WTC11 (cell line): ENCODE data around the gene AGPAT3. TPM values are rescaled to one million over a fixed set of nuclear protein-coding genes. Genes with fewer than 3 reads are reported as not detected.

Experiments used
- AFF4 ChIP-seq: sonication (generic); formaldehyde crosslinking; IDR thresholded peaks from 2 replicates; pipeline ENCODE4 v1.8.1; 2023; ENCODE audit warnings: mild to moderate bottlenecking, missing genetic modification reagents, borderline replicate concordance
- AR ChIP-seq: fragments of 250-450 bp; sonication (Bioruptor Pico); IDR thresholded peaks from 2 replicates; pipeline ENCODE4 v1.9.0; 2021; ENCODE audit warnings: mild to moderate bottlenecking
- E2F4 ChIP-seq: sonication (generic); formaldehyde crosslinking; IDR thresholded peaks from 2 replicates; pipeline ENCODE4 v1.8.1; 2022; ENCODE audit warnings: low read depth, mild to moderate bottlenecking, moderate library complexity, missing genetic modification reagents, borderline replicate concordance
- ESRRA ChIP-seq: sonication (generic); formaldehyde crosslinking; IDR thresholded peaks from 2 replicates; pipeline ENCODE4 v1.8.1; 2022; ENCODE audit warnings: mild to moderate bottlenecking, missing genetic modification reagents, borderline replicate concordance
- FOXJ3 ChIP-seq: sonication (generic); formaldehyde crosslinking; IDR thresholded peaks from 2 replicates; pipeline ENCODE4 v1.9.0; 2021; ENCODE audit warnings: missing genetic modification reagents, mild to moderate bottlenecking, borderline replicate concordance
- HMGXB4 ChIP-seq: sonication (generic); formaldehyde crosslinking; IDR thresholded peaks from 2 replicates; pipeline ENCODE4 v1.8.1; 2023; ENCODE audit warnings: mild to moderate bottlenecking, moderate library complexity, missing genetic modification reagents
- JAZF1 ChIP-seq: fragments of 250-450 bp; sonication (Bioruptor Pico); IDR thresholded peaks from 2 replicates; pipeline ENCODE4 v1.9.0; 2021; ENCODE audit warnings: moderate library complexity, mild to moderate bottlenecking, inconsistent platforms
- NR1H2 ChIP-seq: sonication (generic); formaldehyde crosslinking; IDR thresholded peaks from 2 replicates; pipeline ENCODE4 v1.9.0; 2021; ENCODE audit warnings: mild to moderate bottlenecking, moderate library complexity, missing genetic modification reagents
- NR2C2 ChIP-seq: sonication (generic); formaldehyde crosslinking; IDR thresholded peaks from 2 replicates; pipeline ENCODE4 v1.8.0; 2022; ENCODE audit warnings: mild to moderate bottlenecking, missing genetic modification reagents
- PRRX2 ChIP-seq: fragments of 250-450 bp; sonication (Bioruptor Pico); IDR thresholded peaks from 2 replicates; pipeline ENCODE4 v1.8.0; 2021; ENCODE audit warnings: mild to moderate bottlenecking
- RORB ChIP-seq: fragments of 250-450 bp; sonication (Bioruptor Pico); IDR thresholded peaks from 2 replicates; pipeline ENCODE4 v1.9.0; 2021; ENCODE audit warnings: mild to moderate bottlenecking
- TEAD1 ChIP-seq: sonication (generic); formaldehyde crosslinking; IDR thresholded peaks from 2 replicates; pipeline ENCODE4 v1.8.0; 2022; ENCODE audit warnings: mild to moderate bottlenecking, missing genetic modification reagents
- ZMAT4 ChIP-seq: fragments of 250-450 bp; sonication (Bioruptor Pico); IDR thresholded peaks from 2 replicates; pipeline ENCODE4 v1.9.0; 2021; ENCODE audit warnings: mild to moderate bottlenecking
- ZNF317 ChIP-seq: sonication (generic); formaldehyde crosslinking; IDR thresholded peaks from 2 replicates; pipeline ENCODE4 v1.8.1; 2023; ENCODE audit warnings: low read depth, mild to moderate bottlenecking, moderate library complexity, missing genetic modification reagents, borderline replicate concordance
- total RNA-seq: library from RNA; stranded (reverse); gene quantifications from 3 replicates; pipeline ENCODE4 v1.2.3, GENCODE V29; 2021

The AGPAT3 gene
- total RNA-seq, 1 experiment from 2014 or later: 5.6 TPM

GRCh38 chr21:43853851-43854772 is 10.9 kb upstream of the AGPAT3 start (continued):
- TF ChIP-seq AFF4 (CRISPR knock-in tag): no peak
- TF ChIP-seq JAZF1: no peak
- no peak for TF ChIP-seq HMGXB4
- no peak for TF ChIP-seq PRRX2 (CRISPR knock-in tag)
- no peak for TF ChIP-seq TEAD1 (CRISPR knock-in tag)
- TF ChIP-seq AR (CRISPR knock-in tag): no peak
- no peak for TF ChIP-seq FOXJ3 (CRISPR knock-in tag)
- TF ChIP-seq NR1H2 (CRISPR knock-in tag): no peak
- TF ChIP-seq E2F4 (CRISPR knock-in tag): no peak
- TF ChIP-seq NR2C2 (CRISPR knock-in tag): no peak
- no peak for TF ChIP-seq ESRRA (CRISPR knock-in tag)
- no peak for TF ChIP-seq ZMAT4 (CRISPR knock-in tag)
- no peak for TF ChIP-seq ZNF317 (CRISPR knock-in tag)
- TF ChIP-seq RORB (CRISPR knock-in tag): no peak
